ENCODE measurements around the gene AGBL1.

GRCh38 chr15:86205096-86205495 is 125.4 kb downstream of the AGBL1 start:
- no peak for TF ChIP-seq ZNF274 (IDR thresholded peaks at IDR 0.05; ENCODE audit: low read length)
- no peak for TF ChIP-seq ZNF274 (tag by site-specific recombination; IDR thresholded peaks at IDR 0.05; ENCODE audit: borderline replicate concordance)
- no peak for TF ChIP-seq CTCF (tag by site-specific recombination; IDR thresholded peaks at IDR 0.05)
- TF ChIP-seq ZNF639 (tag by site-specific recombination; IDR thresholded peaks at IDR 0.05) = no peak
- TF ChIP-seq ZBTB20 (tag by site-specific recombination; IDR thresholded peaks at IDR 0.05) = no peak
- no peak for TF ChIP-seq ZNF10 (tag by site-specific recombination; IDR thresholded peaks at IDR 0.05)
- no peak for TF ChIP-seq TSHZ1 (tag by site-specific recombination; IDR thresholded peaks at IDR 0.05; ENCODE audit: borderline replicate concordance)
- no peak for TF ChIP-seq GLI4 (tag by site-specific recombination; IDR thresholded peaks at IDR 0.05)
- no peak for TF ChIP-seq MYNN (tag by site-specific recombination; IDR thresholded peaks at IDR 0.05; ENCODE audit: borderline replicate concordance)
- no peak for TF ChIP-seq GLI2 (tag by site-specific recombination; IDR thresholded peaks at IDR 0.05; ENCODE audit: borderline replicate concordance, low read depth)
- no peak for TF ChIP-seq ZFP37 (tag by site-specific recombination; IDR thresholded peaks at IDR 0.05)
- TF ChIP-seq ZBTB21 (tag by site-specific recombination; IDR thresholded peaks at IDR 0.05) = no peak
- no peak for TF ChIP-seq ZNF114 (tag by site-specific recombination; IDR thresholded peaks at IDR 0.05)
